Measurements from ENCODE around the gene BCOR.

DNA sequence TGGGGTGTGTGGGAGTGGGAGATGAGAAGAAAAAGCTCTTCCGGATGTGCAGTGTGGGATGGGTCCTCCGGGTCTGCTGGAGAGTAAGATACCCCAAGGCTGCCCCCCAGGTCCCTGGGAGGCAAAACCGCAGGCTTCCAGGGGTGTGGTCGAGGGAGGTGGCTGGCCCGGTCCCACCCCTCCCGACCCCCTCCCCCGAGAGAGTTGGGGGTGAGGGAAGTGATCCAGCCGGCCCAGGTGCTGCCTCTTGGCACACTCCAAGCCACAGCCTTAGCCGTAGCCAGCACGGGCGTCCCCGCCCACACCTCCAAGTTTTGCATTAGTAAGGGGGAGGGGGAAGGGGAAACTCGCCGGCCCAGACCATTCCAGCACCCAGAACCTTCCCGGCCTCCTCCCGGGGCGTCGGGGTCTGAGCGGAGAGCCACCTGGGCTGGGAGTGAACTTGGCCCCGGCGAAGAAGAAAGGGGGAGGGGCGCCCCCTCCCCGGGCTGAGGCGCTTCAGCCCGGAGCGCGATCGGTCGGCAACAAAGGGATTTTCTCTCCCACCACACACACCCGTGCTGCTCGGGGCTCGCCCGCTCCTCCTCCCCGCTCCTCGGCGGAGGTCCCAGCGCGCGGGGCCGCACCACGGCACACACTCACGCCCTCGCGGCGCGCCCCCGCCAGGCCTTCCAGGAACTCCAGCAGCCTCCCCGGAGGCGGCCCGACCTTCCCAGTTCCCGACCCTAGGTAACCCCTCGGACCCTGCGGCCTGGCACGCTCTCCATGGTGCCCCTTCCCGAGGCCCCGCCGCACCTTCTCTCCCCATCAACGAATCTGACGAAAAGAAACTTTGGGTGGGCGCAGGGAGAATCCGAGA is 14.4 kb downstream of the BCOR start:
- TF ChIP-seq, protein P1, sequence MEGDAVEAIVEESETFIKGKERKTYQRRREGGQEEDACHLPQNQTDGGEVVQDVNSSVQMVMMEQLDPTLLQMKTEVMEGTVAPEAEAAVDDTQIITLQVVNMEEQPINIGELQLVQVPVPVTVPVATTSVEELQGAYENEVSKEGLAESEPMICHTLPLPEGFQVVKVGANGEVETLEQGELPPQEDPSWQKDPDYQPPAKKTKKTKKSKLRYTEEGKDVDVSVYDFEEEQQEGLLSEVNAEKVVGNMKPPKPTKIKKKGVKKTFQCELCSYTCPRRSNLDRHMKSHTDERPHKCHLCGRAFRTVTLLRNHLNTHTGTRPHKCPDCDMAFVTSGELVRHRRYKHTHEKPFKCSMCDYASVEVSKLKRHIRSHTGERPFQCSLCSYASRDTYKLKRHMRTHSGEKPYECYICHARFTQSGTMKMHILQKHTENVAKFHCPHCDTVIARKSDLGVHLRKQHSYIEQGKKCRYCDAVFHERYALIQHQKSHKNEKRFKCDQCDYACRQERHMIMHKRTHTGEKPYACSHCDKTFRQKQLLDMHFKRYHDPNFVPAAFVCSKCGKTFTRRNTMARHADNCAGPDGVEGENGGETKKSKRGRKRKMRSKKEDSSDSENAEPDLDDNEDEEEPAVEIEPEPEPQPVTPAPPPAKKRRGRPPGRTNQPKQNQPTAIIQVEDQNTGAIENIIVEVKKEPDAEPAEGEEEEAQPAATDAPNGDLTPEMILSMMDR (IDR thresholded peaks at IDR 0.05), result no peak
- no peak for TF ChIP-seq POLR2AphosphoS5 (IDR thresholded peaks at IDR 0.05; ENCODE audit: low read depth, low read length)
- TF ChIP-seq, protein P2, sequence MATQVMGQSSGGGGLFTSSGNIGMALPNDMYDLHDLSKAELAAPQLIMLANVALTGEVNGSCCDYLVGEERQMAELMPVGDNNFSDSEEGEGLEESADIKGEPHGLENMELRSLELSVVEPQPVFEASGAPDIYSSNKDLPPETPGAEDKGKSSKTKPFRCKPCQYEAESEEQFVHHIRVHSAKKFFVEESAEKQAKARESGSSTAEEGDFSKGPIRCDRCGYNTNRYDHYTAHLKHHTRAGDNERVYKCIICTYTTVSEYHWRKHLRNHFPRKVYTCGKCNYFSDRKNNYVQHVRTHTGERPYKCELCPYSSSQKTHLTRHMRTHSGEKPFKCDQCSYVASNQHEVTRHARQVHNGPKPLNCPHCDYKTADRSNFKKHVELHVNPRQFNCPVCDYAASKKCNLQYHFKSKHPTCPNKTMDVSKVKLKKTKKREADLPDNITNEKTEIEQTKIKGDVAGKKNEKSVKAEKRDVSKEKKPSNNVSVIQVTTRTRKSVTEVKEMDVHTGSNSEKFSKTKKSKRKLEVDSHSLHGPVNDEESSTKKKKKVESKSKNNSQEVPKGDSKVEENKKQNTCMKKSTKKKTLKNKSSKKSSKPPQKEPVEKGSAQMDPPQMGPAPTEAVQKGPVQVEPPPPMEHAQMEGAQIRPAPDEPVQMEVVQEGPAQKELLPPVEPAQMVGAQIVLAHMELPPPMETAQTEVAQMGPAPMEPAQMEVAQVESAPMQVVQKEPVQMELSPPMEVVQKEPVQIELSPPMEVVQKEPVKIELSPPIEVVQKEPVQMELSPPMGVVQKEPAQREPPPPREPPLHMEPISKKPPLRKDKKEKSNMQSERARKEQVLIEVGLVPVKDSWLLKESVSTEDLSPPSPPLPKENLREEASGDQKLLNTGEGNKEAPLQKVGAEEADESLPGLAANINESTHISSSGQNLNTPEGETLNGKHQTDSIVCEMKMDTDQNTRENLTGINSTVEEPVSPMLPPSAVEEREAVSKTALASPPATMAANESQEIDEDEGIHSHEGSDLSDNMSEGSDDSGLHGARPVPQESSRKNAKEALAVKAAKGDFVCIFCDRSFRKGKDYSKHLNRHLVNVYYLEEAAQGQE (IDR thresholded peaks at IDR 0.05; ENCODE audit: insufficient read depth in 1 of 2, low read depth in 2 of 2, low read length in 1 of 2), result no peak
